Activated B cell treated with CpG ODN at 0.5 μM for 24 hours (primary cell): ENCODE results near the gene HOXB5. TPM values are rescaled to one million over a fixed set of nuclear protein-coding genes. Genes with fewer than 3 reads are reported as not detected.

Experiments
- ATAC-seq: fragments of 200-7000 bp; cut with Tn5 transposase; one replicate; pipeline ENCODE4 v1.10.0; 2021; ENCODE audit warnings: low read depth, mild to moderate bottlenecking, moderate library complexity
- CTCF ChIA-PET: fragments of 350-600 bp; sonication (Branson Sonifier 250); formaldehyde crosslinking; loops from one replicate; lab custom pipeline; 2021; ENCODE audit warnings: antibody characterized with exemption; lab: Charles Lee
- POLR2A ChIA-PET: fragments of 350-600 bp; sonication (Branson Sonifier 250); formaldehyde crosslinking; loops from one replicate; lab custom pipeline; 2021; ENCODE audit warnings: antibody characterized with exemption; lab: Charles Lee
- DNase-seq: peaks from one replicate; pipeline ENCODE4 v3.0.0; 2022
- H3K27ac Mint-ChIP-seq: one replicate; pipeline ENCODE4 v1.8.0; 2020; ENCODE audit warnings: mixed read lengths
- H3K27me3 Mint-ChIP-seq: one replicate; pipeline ENCODE4 v1.8.0; 2021; ENCODE audit warnings: mixed read lengths
- H3K36me3 Mint-ChIP-seq: one replicate; pipeline ENCODE4 v1.8.0; 2021; ENCODE audit warnings: low read depth, mixed read lengths
- H3K4me1 Mint-ChIP-seq: one replicate; pipeline ENCODE4 v1.8.0; 2021; ENCODE audit warnings: mixed read lengths
- H3K4me3 Mint-ChIP-seq: one replicate; pipeline ENCODE4 v1.8.0; 2020; ENCODE audit warnings: mild to moderate bottlenecking, mixed read lengths
- H3K9me3 Mint-ChIP-seq: one replicate; pipeline ENCODE4 v1.8.0; 2020; ENCODE audit warnings: mixed read lengths
- CTCF ChIP-seq: fragments of 200-600 bp; IDR thresholded peaks from one replicate; pipeline ENCODE4 v1.8.0; 2022; ENCODE audit warnings: antibody characterized with exemption, mild to moderate bottlenecking
- intact Hi-C: fragments of 100-400 bp; cut with micrococcal nuclease; formaldehyde crosslinking; loops from one replicate; pipeline ENCODE4 v1.15.1; 2024
- total RNA-seq: library from RNA; stranded (reverse); gene quantifications from 2 replicates; pipeline ENCODE4 v1.2.3, GENCODE V29; 2022

Gene HOXB5
- total RNA-seq, 1 donor from 2014 or later, result not detected

GRCh38 chr17:48566717-48567116 lies 26.9 kb downstream of the HOXB5 start:
- H3K9me3 Mint-ChIP-seq, result no peaks in the 10 kb centered on the region
- DNase-seq (no peak), ATAC-seq (no peak)
- no peaks in the 10 kb centered on the region for H3K36me3 Mint-ChIP-seq
- H3K27me3 Mint-ChIP-seq, result peaks cover 25% of the 10 kb centered on the region
- H3K4me1 Mint-ChIP-seq, result peaks cover 4% of the 10 kb centered on the region
- intact Hi-C loops, result loop anchor here (2.0 kb wide), 1 partner anchor 14 kb away; no protein-coding TSS in a partner anchor
- ChIA-PET CTCF (no interaction called here), POLR2A (no interaction called here)
- TF ChIP-seq CTCF, result no peak
- no peak overlapping the region for H3K27ac Mint-ChIP-seq
- H3K4me3 Mint-ChIP-seq, result no peak overlapping the region

GRCh38 chr17:48565925-48566710 lies 27.5 kb downstream of the HOXB5 start:
- ChIA-PET POLR2A (no interaction called here), CTCF (interaction anchor here (0.6 kb wide), 1 partner anchor 250 kb away, joined by 3 read pairs; no protein-coding TSS in a partner anchor)
- H3K9me3 Mint-ChIP-seq, result no peaks in the 10 kb centered on the region
- no peak for TF ChIP-seq CTCF
- no peaks in the 10 kb centered on the region for H3K36me3 Mint-ChIP-seq
- no peak overlapping the region for H3K27ac Mint-ChIP-seq
- H3K4me3 Mint-ChIP-seq, result no peak overlapping the region
- intact Hi-C loops, result loop anchor here (2.0 kb wide), 1 partner anchor 13 kb away; no protein-coding TSS in a partner anchor
- ATAC-seq (no peak), DNase-seq (no peak)
- H3K27me3 Mint-ChIP-seq, result peaks cover 23% of the 10 kb centered on the region
- H3K4me1 Mint-ChIP-seq, result peaks cover 4% of the 10 kb centered on the region

- no peak for TF ChIP-seq CTCF
- H3K36me3 Mint-ChIP-seq, result no peaks in the 10 kb centered on the region
- no peak for ATAC-seq
- no peak overlapping the region for H3K4me3 Mint-ChIP-seq
- H3K27me3 Mint-ChIP-seq, result peaks cover 25% of the 10 kb centered on the region
- CTCF ChIA-PET, result no interaction called here
- intact Hi-C loops, result no loop called here
- peaks cover 4% of the 10 kb centered on the region for H3K4me1 Mint-ChIP-seq
- H3K27ac Mint-ChIP-seq, result no peak overlapping the region
- no peak for DNase-seq
- no peaks in the 10 kb centered on the region for H3K9me3 Mint-ChIP-seq
- POLR2A ChIA-PET, result no interaction called here
Measured at GRCh38 chr17:48565022-48565554, 28.5 kb downstream of the HOXB5 start.

- ChIA-PET CTCF (no interaction called here), POLR2A (no interaction called here)
- H3K27ac Mint-ChIP-seq, result no peak overlapping the region
- no peak for DNase-seq
- no peaks in the 10 kb centered on the region for H3K9me3 Mint-ChIP-seq
- no peaks in the 10 kb centered on the region for H3K36me3 Mint-ChIP-seq
- peaks cover 4% of the 10 kb centered on the region for H3K4me1 Mint-ChIP-seq
- no peak for ATAC-seq
- H3K27me3 Mint-ChIP-seq, result peaks cover 20% of the 10 kb centered on the region
- no peak overlapping the region for H3K4me3 Mint-ChIP-seq
- no peak for TF ChIP-seq CTCF
- intact Hi-C loops, result no loop called here
Measured at GRCh38 chr17:48564188-48565021, 29.2 kb downstream of the HOXB5 start.

GRCh38 chr17:48563867-48564187 lies 29.8 kb downstream of the HOXB5 start:
- Mint-ChIP-seq H3K27me3 (peaks cover 16% of the 10 kb centered on the region), H3K9me3 (no peaks in the 10 kb centered on the region), H3K4me1 (peaks cover 4% of the 10 kb centered on the region), H3K36me3 (no peaks in the 10 kb centered on the region), H3K4me3 (no peak overlapping the region), H3K27ac (no peak overlapping the region)
- intact Hi-C loops, result no loop called here
- ATAC-seq, result no peak
- ChIA-PET POLR2A (no interaction called here), CTCF (no interaction called here)
- DNase-seq, result no peak
- TF ChIP-seq CTCF, result no peak
